A549 (cell line): Measurements from ENCODE around the gene MGRN1.

Experiments
- CTCF ChIP-seq: fragments of >200 bp; sonication (Bioruptor Twin); formaldehyde crosslinking; IDR thresholded peaks from 3 replicates; pipeline ENCODE4 v1.5.1; 2016
- MYC ChIP-seq: IDR thresholded peaks from 2 replicates; pipeline ENCODE4 v1.6.1; 2012; ENCODE audit warnings: mild to moderate bottlenecking, inconsistent platforms, low read length, improper control_type of control experiment, borderline replicate concordance
- POLR2AphosphoS2 ChIP-seq: conservative IDR thresholded peaks from 2 replicates; pipeline ENCODE4 v1.6.1; 2012; ENCODE audit warnings: low read length, improper control_type of control experiment, inconsistent platforms
- TFCP2L1 ChIP-seq: fragments of 250-450 bp; sonication (Bioruptor Pico); IDR thresholded peaks from 2 replicates; pipeline ENCODE4 v1.5.0; 2021; ENCODE audit warnings: mild to moderate bottlenecking
- ZSCAN20 ChIP-seq: fragments of 250-450 bp; sonication (Bioruptor Pico); IDR thresholded peaks from 2 replicates; pipeline ENCODE4 v1.8.0; 2022; ENCODE audit warnings: mild to moderate bottlenecking, moderate library complexity

- TF ChIP-seq ZSCAN20 (CRISPR knock-in tag): no peak
- no peak for TF ChIP-seq POLR2AphosphoS2
- no peak for TF ChIP-seq MYC
- no peak for TF ChIP-seq TFCP2L1 (CRISPR knock-in tag)
- no peak for TF ChIP-seq CTCF
Observed at GRCh38 chr16:4737545-4737944, 112.9 kb downstream of the MGRN1 start.
